HG03558 (cell line): Measurements from ENCODE around the gene BTBD17.

ENCODE experiments used
- ATAC-seq: cut with Tn5 transposase; IDR thresholded peaks from one replicate; pipeline ENCODE4 v1.9.1; 2021; ENCODE audit warnings: moderate number of reproducible peaks; ENCODE audit not compliant: unreplicated experiment; ENCODE audit errors: extremely low read depth

BTBD17 gene

DNA sequence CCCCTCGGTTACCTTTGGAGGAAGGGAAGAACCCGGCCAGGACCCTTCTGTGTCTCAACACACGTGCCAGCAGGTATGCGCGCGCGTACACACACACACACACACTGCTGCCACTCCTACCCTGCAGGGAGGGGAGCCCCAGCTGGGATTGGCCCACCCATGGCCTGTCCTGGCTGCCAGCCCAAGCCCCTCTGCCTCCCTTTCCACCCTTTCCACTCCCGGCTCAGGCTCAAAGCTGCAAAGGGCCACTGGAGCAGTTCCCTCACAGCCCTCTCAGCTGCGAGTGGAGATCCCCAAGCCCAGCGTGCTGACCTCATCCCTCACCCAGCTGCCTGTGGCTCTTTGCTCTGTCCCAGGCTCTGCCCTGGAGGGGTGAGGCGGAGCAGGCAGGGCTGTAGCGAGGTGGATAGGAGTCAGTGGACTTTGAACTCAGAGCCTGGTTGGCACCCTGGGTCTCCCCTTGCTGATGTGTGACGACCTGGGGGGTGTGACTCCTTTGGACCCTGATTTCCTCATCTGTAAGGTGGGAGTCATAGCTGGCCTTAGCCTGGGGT is 21.1 kb downstream of the BTBD17 start:
- ATAC-seq = no peak

DNA sequence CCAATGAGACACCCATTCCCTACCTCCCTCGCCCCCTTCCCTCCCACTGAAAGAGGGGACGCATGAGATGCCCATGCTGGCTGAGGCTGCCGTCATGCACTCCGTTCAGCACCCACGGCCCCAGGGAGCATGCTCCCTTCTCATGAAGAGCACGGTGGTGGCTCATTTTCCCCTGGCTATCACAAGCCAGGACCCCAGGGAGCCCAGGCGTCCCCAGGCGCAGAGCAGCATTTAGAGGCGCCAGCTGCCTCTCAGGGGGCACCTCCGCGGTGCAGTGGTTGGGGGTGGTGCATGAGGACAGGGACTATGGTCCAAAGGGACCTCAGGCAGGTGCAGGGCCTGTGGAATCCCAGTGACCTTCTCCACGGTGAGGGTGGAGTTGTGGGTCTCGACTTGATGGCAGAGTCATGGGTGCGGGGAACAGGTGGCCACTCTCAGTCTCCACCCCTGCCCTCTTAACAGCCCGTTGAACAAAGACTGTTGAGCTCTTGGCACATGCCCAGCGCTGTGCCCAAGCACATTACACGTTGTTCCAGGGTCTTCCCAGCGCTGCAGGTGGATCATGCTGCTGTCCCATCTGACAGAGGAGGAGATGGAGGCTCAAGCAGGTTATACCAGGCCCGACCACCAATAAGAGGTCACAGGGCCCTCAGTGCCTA is 22.0 kb downstream of the BTBD17 start:
- no peak for ATAC-seq

- no peak for ATAC-seq
Observed at GRCh38 chr17:74337834-74338500, 23.7 kb downstream of the BTBD17 start.

- no peak for ATAC-seq
Observed at GRCh38 chr17:74336307-74336706, 25.4 kb downstream of the BTBD17 start.

DNA sequence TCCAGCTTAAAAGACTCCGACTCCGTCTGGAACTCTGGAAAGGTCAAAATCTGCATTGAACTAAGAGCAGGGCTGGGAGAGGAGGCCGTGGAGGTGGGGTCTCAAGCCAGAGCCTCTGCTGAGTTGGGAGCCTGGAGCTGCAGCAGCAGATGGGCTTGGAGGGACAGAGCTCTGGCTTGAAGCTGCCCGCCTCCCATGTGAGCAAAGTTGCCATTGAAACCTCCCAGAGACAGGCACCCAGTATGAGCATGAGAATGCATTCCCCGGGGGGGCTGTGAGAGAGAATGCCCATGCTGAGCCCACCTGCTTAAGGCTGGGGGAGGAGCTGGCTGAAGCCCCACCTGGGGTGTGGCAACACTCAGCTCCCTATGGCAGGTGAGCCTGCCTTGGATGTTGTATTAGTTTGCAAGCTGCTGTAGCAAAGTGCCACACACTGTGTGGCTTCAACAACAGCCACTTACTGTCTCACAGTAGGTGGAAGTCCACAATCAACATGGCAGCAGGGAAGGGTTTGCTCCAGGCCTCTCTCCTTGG is 26.1 kb downstream of the BTBD17 start:
- no peak for ATAC-seq

DNA sequence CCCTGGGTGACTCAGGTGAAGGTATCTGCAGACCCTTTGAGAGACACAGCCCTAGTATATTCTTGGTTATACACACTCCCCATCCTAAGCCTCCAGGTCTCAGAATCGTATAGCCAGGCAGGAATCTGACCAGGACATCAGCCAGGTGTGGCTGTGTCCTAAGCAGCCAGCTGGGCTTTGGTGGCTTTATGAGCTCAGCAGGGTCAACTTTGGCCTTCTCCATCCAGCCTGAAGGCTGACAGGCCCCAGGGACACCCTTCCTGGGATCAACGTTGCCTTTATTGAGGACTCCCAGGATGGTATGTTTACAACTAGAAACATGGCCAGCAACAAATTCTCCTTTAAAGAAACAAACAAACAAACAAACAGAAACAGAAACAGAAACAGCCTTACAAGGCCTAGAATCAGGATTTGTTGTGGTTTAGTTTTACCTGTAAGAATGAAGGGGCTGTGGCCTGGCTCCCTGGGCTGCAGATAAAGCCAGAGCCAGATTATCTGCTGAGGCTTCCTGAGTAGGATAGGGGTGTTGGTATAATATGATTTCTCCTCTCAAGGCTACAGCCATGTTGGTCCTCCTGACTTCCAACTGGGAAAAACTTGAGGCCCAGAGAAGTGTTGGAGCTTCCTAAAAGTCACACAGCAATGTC is 27.2 kb downstream of the BTBD17 start:
- no peak for ATAC-seq

- no peak for ATAC-seq
Observed at GRCh38 chr17:74332763-74333283, 28.8 kb downstream of the BTBD17 start.

GRCh38 chr17:74332017-74332650 is 29.5 kb downstream of the BTBD17 start:
- no peak for ATAC-seq

DNA sequence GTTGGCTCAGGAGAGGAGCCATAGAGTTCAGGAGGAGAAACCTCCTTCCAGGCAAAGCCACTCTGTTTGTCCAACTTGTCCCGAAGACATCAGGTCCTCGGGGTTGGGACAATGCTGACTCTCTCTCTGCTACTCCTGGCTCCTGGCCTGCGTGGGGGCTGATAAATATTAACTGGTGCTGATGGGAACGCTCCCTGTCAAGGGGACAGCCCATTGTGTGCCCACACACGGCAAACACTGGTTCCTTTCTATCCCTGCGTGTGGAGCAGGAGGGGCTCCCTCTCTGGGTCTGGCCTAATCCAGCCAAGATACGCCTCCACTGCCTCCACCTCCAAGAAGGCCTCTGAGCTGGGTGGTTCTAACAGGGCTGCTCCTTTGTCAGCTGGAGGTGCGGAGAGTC is 31.2 kb downstream of the BTBD17 start:
- ATAC-seq = no peak

GRCh38 chr17:74329378-74329777 is 32.3 kb downstream of the BTBD17 start:
- no peak for ATAC-seq

DNA sequence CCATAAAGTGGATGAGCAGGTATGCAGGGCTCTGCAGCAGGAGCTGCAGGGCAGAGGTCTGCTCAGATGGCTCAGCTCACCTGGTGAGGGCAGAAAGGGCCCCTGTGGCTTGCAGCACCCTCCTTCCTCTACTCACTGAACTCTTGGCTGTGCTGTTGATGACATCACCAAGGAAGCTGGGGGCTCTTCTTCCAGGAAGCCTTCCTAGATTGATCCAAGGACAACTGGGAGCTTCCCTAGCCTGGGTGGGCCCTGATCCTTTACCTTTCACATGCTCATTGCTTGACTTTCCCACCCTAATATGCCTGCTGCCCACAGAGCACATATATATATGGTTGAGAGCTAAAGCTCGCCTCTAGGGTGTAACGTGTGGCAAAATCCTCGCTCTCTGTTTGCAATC is 33.2 kb downstream of the BTBD17 start:
- ATAC-seq = no peak

DNA sequence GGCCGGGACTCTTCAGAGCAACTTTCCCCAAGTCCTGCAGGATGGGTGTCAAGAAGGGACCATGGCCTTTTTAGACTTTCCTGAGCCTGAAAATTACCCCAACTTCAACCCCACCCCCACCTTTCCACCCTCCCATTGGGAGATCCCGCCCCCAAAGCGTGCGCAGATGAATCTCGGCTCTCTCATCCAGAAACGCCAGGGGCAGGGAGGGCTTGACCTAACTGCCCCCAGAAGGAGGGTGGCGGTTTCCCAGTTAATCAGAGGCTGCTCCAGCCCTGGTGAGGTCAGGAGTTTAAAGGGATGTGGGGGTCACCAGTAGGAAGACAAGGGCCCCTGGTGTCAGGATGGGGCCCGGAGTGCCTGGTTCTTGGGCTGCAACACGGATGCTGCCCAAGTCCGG is 35.2 kb downstream of the BTBD17 start:
- no peak for ATAC-seq

- ATAC-seq = no peak
Observed at GRCh38 chr17:74325743-74326379, 35.8 kb downstream of the BTBD17 start, which contains the start of gene KIF19. KIF19 (plus strand) TSS chr17:74326226; CDS start chr17:74326350, 124 bp downstream.

GRCh38 chr17:74325376-74325742 is 36.3 kb downstream of the BTBD17 start:
- no peak for ATAC-seq

DNA sequence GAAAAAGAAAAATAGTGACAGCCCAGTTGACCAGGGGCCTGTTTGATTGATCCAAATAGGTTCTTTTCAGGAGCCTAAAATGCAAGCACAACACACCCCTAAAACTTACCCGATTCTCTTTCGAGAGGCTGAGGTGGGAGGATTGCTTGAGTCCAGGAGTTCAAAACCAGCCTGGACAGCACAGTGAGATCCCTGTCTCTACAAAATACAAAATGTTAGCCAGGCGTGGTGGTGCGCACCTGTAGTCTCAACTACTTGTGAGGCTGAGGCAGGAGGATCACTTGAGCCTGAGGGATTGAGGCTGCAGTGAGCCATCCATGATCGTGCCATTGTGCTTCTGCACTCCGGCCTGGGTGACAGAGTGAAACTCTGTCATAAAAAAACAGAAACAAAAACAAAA is 37.1 kb downstream of the BTBD17 start:
- ATAC-seq = no peak

DNA sequence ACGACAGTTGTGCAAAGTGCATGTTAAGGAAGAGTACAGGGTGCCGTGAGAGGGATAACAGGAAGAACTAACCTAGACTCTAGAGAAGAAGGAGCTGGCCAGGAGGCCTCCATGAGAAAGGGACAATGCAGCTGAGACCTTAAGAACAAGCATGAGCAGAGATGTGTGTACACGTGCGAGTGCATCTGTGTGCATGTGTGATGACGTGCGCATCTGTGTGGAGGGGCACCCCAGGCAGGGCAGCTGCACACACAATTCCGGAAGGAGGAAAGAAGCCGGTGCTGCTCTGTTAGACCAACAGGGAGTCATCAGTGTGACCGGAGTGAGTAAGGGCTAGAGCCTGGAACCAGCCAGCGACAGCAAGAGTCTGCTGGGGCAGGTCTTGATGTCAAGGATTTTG is 43.3 kb downstream of the BTBD17 start:
- no peak for ATAC-seq

GRCh38 chr17:74317071-74317470 is 44.6 kb downstream of the BTBD17 start:
- no peak for ATAC-seq

DNA sequence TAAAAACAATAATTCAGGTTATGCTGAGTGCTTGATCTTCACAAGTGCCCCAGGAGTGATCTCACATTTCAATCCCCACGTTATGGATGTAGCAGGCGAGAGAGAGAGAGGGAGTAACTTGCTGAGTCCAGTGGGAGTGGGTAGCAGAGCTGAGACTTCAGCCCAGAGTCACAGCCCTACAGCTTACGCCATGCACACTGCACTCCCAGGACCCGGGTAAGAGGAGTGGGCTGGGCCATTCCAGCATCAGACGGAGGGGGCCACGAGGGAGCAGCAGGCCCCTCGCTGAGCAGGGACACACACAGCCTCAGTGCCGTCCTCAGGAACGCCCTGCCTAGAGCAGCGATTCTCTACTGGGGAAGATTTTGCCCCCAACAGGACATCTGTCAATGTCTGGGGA is 45.4 kb downstream of the BTBD17 start:
- no peak for ATAC-seq

GRCh38 chr17:74314877-74315276 is 46.8 kb downstream of the BTBD17 start:
- no peak for ATAC-seq

DNA sequence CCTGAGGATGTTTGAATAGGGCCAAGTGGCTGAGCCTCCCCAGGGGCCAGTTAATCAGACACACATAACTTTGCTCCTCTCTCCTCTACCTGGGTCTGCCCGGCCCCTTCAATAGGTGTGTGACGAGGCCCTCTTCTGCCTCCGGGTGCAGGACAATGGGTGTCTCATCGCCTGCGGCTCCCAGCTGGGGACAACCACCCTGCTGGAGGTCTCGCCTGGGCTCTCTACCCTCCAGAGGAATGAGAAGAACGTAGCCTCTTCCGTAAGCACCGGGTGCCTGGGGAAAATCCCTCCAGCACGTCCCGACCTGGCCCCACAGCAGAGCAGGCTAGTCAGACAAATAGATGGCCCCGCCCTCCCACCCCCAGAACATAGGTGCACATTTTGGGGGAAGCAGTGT is 51.8 kb downstream of the BTBD17 start:
- no peak for ATAC-seq
